Liver (tissue), 9 donors: ENCODE measurements around the gene UPF3B. TPM values are rescaled to one million over a fixed set of nuclear protein-coding genes. Genes with fewer than 3 reads are reported as not detected.

ENCODE experiments used
- DNase-seq: peaks from one replicate; pipeline ENCODE4 v3.0.0-alpha.2; 2017; ENCODE audit warnings: low spot score
- H3K27ac ChIP-seq, 2 donors: one replicate each; pipeline ENCODE4 v1.7.0; 2013; ENCODE audit warnings: inconsistent platforms in 2 of 2, low read length in 2 of 2, control low read depth in 1 of 2, low read depth in 1 of 2, mild to moderate bottlenecking in 1 of 2
- H3K27me3 ChIP-seq, 4 donors: one replicate each; pipeline versions ENCODE4 v1.6.1 to v1.7.0; 2013; ENCODE audit warnings: low read length in 3 of 4, inconsistent platforms in 1 of 4, mild to moderate bottlenecking in 1 of 4, moderate library complexity in 1 of 4; ENCODE audit not compliant: control insufficient read depth in 4 of 4, insufficient read depth in 4 of 4
- H3K36me3 ChIP-seq, 4 donors: one replicate each; pipeline versions ENCODE4 v1.6.1 to v1.7.0; 2013; ENCODE audit warnings: low read length in 3 of 4, mild to moderate bottlenecking in 3 of 4, low read depth in 1 of 4, moderate library complexity in 1 of 4; ENCODE audit not compliant: control insufficient read depth in 4 of 4, insufficient read depth in 3 of 4
- H3K4me1 ChIP-seq, 4 donors: one replicate each; pipeline versions ENCODE4 v1.6.1 to v1.7.0; 2013; ENCODE audit warnings: low read length in 3 of 4, mild to moderate bottlenecking in 3 of 4, moderate library complexity in 1 of 4; ENCODE audit not compliant: control insufficient read depth in 4 of 4, insufficient read depth in 4 of 4
- H3K4me3 ChIP-seq, 3 donors: one replicate each; pipeline versions ENCODE4 v1.6.1 to v1.7.0; 2013; ENCODE audit warnings: low read length in 3 of 3, control low read depth in 1 of 3, low read depth in 1 of 3, mild to moderate bottlenecking in 1 of 3
- H3K9ac ChIP-seq, 2 donors: one replicate each; pipeline ENCODE4 v1.7.0; 2013; ENCODE audit warnings: low read length in 2 of 2, mild to moderate bottlenecking in 2 of 2, moderate library complexity in 2 of 2, control low read depth in 1 of 2, low read depth in 1 of 2
- H3K9me3 ChIP-seq, 4 donors: one replicate each; pipeline versions ENCODE4 v1.6.1 to v1.7.0; 2013; ENCODE audit warnings: low read length in 3 of 4; ENCODE audit not compliant: control insufficient read depth in 4 of 4
- ATF3 ChIP-seq: IDR thresholded peaks from 2 replicates; pipeline ENCODE4 v1.6.1; 2016; ENCODE audit warnings: antibody characterized with exemption
- CTCF ChIP-seq: fragments of 150-350 bp; IDR thresholded peaks from 2 replicates; pipeline ENCODE4 v1.5.1; 2017; ENCODE audit warnings: improper control_type of control experiment, low read depth, low read length; ENCODE audit not compliant: missing input control
- EGR1 ChIP-seq, 2 donors: IDR thresholded peaks; 2 replicates each; pipeline ENCODE4 v1.6.1; 2016 to 2018; ENCODE audit warnings: antibody characterized with exemption in 2 of 2, low read depth in 2 of 2
- FOXA1 ChIP-seq: IDR thresholded peaks from 2 replicates; pipeline ENCODE4 v1.6.1; 2016; ENCODE audit warnings: antibody characterized with exemption
- FOXA2 ChIP-seq: IDR thresholded peaks from 2 replicates; pipeline ENCODE4 v1.6.1; 2016; ENCODE audit warnings: antibody characterized with exemption
- GABPA ChIP-seq, 2 donors: IDR thresholded peaks in 1 of 2; conservative IDR thresholded peaks in 1 of 2; 2 replicates each; pipeline ENCODE4 v1.6.1; 2016; ENCODE audit warnings: antibody characterized with exemption in 2 of 2, mild to moderate bottlenecking in 1 of 2, moderate library complexity in 1 of 2
- HNF4A ChIP-seq, 2 donors: conservative IDR thresholded peaks; 2 replicates each; pipeline ENCODE4 v1.6.1; 2016; ENCODE audit warnings: antibody characterized with exemption in 2 of 2, mild to moderate bottlenecking in 2 of 2
- HNF4G ChIP-seq: IDR thresholded peaks from 2 replicates; pipeline ENCODE4 v1.6.1; 2016; ENCODE audit warnings: antibody characterized with exemption
- JUND ChIP-seq, 2 donors: IDR thresholded peaks; 2 replicates each; pipeline ENCODE4 v1.6.1; 2016; ENCODE audit warnings: antibody characterized with exemption in 2 of 2
- MAX ChIP-seq: IDR thresholded peaks from 2 replicates; pipeline ENCODE4 v1.6.1; 2016; ENCODE audit warnings: antibody characterized with exemption
- NR2F2 ChIP-seq: IDR thresholded peaks from 2 replicates; pipeline ENCODE4 v1.6.1; 2016; ENCODE audit warnings: antibody characterized with exemption
- RAD21 ChIP-seq, 2 donors: IDR thresholded peaks; 2 replicates each; pipeline ENCODE4 v1.6.1; 2016; ENCODE audit warnings: antibody characterized with exemption in 2 of 2, mild to moderate bottlenecking in 2 of 2
- REST ChIP-seq: IDR thresholded peaks from 2 replicates; pipeline ENCODE4 v1.6.1; 2016; ENCODE audit warnings: antibody characterized with exemption, mild to moderate bottlenecking
- RXRA ChIP-seq, 2 donors: IDR thresholded peaks; 2 replicates each; pipeline ENCODE4 v1.6.1; 2017 to 2018; ENCODE audit warnings: antibody characterized with exemption in 2 of 2, mild to moderate bottlenecking in 1 of 2
- SP1 ChIP-seq: IDR thresholded peaks from 2 replicates; pipeline ENCODE4 v1.6.1; 2018; ENCODE audit warnings: antibody characterized with exemption, mild to moderate bottlenecking
- TAF1 ChIP-seq: conservative IDR thresholded peaks from 2 replicates; pipeline ENCODE4 v1.6.1; 2016; ENCODE audit warnings: antibody characterized with exemption, mild to moderate bottlenecking
- YY1 ChIP-seq: IDR thresholded peaks from 2 replicates; pipeline ENCODE4 v1.6.1; 2016; ENCODE audit warnings: antibody characterized with exemption, mild to moderate bottlenecking
- ZBTB33 ChIP-seq: IDR thresholded peaks from 2 replicates; pipeline ENCODE4 v1.6.1; 2016; ENCODE audit warnings: antibody characterized with exemption
- WGBS: extraction: QIAGEN DNeasy Blood & Tissue Kit; methylation state at CpG from one replicate; pipeline ENCODE4 v1.1.7; 2013; 5-methylcytosine and 5-hydroxymethylcytosine counted together
- polyA plus RNA-seq, 2 donors: library from polyadenylated mRNA; stranded (reverse) in 1 of 2; unstranded in 1 of 2; fragments of 200-250 nt in 1 of 2; fragments of >200 nt in 1 of 2; fragmentation: Nextera tagmentation in 1 of 2; extraction: Ambion mirVana in 1 of 2; gene quantifications; one replicate each; pipeline versions ENCODE4 v1.2.1 to v1.2.3, GENCODE V29; 2013 to 2015
- total RNA-seq, 2 donors: library from RNA; depleted of rRNA; stranded (reverse); fragments of >200 nt; gene quantifications; one replicate each; pipeline ENCODE4 v1.2.3, GENCODE V29; 2014
- donor health status: healthy.
- donor health status: healthy.
- donor health status: healthy.
- donor health status: healthy.
- donor health status: healthy.

UPF3B gene
- total and polyA plus RNA-seq, 4 donors: 3.3 to 4.6 (median 3.9) TPM

- Histone ChIP-seq H3K9me3 (no peaks in the 10 kb centered on the region), H3K36me3 (peaks cover 4 to 12% (median 8%) of the 10 kb centered on the region in 4 donors), H3K27ac (peak within 1 kb of the TSS; percentile 97 to 99), H3K4me3 (peak within 1 kb of the TSS; percentile 66 to 84 (median 81)), H3K4me1 (peaks cover 0 to 15% (median 12%) of the 10 kb centered on the region in 4 donors), H3K27me3 (peaks cover 0 to 3% (median 0%) of the 10 kb centered on the region in 4 donors), H3K9ac (peak within 1 kb of the TSS; percentile 88 to 97)
- DNase-seq: peak; percentile 78
- TF ChIP-seq HNF4A (conservative IDR thresholded peaks at IDR 0.05) (no peak), RAD21 (IDR thresholded peaks at IDR 0.05) (no peak), CTCF (no peak), ATF3 (no peak), YY1 (peak; percentile 86), NR2F2 (no peak), JUND (IDR thresholded peaks at IDR 0.05) (peak in 1 of 2 donors; percentile 8), ZBTB33 (no peak), SP1 (peak; percentile 32), REST (peak; percentile 94), TAF1 (peak; percentile 94), RXRA (IDR thresholded peaks at IDR 0.05) (peak; percentile 4 to 7), HNF4G (no peak), FOXA1 (no peak), MAX (no peak), FOXA2 (no peak), GABPA (IDR thresholded peaks at IDR 0.05 in 1 of 2, conservative IDR thresholded peaks at IDR 0.05 in 1 of 2) (peak in 1 of 2 donors; percentile 48), EGR1 (IDR thresholded peaks at IDR 0.05; ENCODE audit: low read depth in 2 of 2) (no peak)
- under 1% methylated on average over 58 of the region's 58 CpGs for WGBS
These were observed 61.1 kb downstream of the UPF3B start, which contains the start of gene RPL39 for GRCh38 chrX:119791437-119792231. RPL39 (minus strand) TSS chrX:119791630; CDS start chrX:119791576, 54 bp downstream.
